Gastroesophageal sphincter (tissue), 3 donors: ENCODE results near the gene DDX1.

Experiments
- CTCF ChIP-seq, 4 experiments: fragments of 200-600 bp in 2 of 4; fragments of 450-650 bp in 2 of 4; sonication (generic) in 1 of 4; IDR thresholded peaks; one replicate each; pipeline ENCODE4 v1.5.1; 2017 to 2019; ENCODE audit warnings: antibody characterized with exemption in 4 of 4, mild to moderate bottlenecking in 2 of 4, moderate library complexity in 2 of 4
- EP300 ChIP-seq: sonication (generic); formaldehyde crosslinking; IDR thresholded peaks from one replicate; pipeline ENCODE4 v1.6.1; 2017; ENCODE audit warnings: antibody characterized with exemption, mild to moderate bottlenecking
- POLR2A ChIP-seq, 2 donors: fragments of 450-650 bp; IDR thresholded peaks; one replicate each; pipeline ENCODE4 v1.6.1; 2017; ENCODE audit warnings: antibody characterized with exemption in 2 of 2, mild to moderate bottlenecking in 2 of 2, moderate library complexity in 1 of 2
- POLR2AphosphoS5 ChIP-seq: sonication (generic); formaldehyde crosslinking; IDR thresholded peaks from one replicate; pipeline ENCODE4 v1.6.1; 2017; ENCODE audit warnings: antibody characterized with exemption

GRCh38 chr2:15556311-15556930 lies 35.2 kb upstream of the DDX1 start:
- no peak for TF ChIP-seq CTCF (IDR thresholded peaks at IDR 0.05)
- no peak for TF ChIP-seq POLR2A (IDR thresholded peaks at IDR 0.05)
- no peak for TF ChIP-seq POLR2AphosphoS5
- no peak for TF ChIP-seq EP300
